ENCODE measurements around the gene EYS. TPM values are rescaled to one million over a fixed set of nuclear protein-coding genes. Genes with fewer than 3 reads are reported as not detected.

Gene EYS
- total RNA-seq, 6 experiments from 2014 or later = 0.54 to 2.3 (median 0.74) TPM; not detected in 1

- Histone ChIP-seq H3K36me3 (no peaks in the 10 kb centered on the region), H3K27ac (no peak overlapping the region), H3K4me1 (no peaks in the 10 kb centered on the region), H3K4me3 (no peak overlapping the region), H3K27me3 (no peaks in the 10 kb centered on the region), H3K9me3 (no peaks in the 10 kb centered on the region)
- intact Hi-C loops (cut with DNase I) = no loop called here
- TF ChIP-seq POLR2A (IDR thresholded peaks at IDR 0.05) = no peak
- TF ChIP-seq, protein P1, sequence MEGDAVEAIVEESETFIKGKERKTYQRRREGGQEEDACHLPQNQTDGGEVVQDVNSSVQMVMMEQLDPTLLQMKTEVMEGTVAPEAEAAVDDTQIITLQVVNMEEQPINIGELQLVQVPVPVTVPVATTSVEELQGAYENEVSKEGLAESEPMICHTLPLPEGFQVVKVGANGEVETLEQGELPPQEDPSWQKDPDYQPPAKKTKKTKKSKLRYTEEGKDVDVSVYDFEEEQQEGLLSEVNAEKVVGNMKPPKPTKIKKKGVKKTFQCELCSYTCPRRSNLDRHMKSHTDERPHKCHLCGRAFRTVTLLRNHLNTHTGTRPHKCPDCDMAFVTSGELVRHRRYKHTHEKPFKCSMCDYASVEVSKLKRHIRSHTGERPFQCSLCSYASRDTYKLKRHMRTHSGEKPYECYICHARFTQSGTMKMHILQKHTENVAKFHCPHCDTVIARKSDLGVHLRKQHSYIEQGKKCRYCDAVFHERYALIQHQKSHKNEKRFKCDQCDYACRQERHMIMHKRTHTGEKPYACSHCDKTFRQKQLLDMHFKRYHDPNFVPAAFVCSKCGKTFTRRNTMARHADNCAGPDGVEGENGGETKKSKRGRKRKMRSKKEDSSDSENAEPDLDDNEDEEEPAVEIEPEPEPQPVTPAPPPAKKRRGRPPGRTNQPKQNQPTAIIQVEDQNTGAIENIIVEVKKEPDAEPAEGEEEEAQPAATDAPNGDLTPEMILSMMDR (IDR thresholded peaks at IDR 0.05) = no peak
- WGBS (ENCODE audit: insufficient coverage, low coverage, low lambda C conversion rate, missing lambda C conversion rate) = 62% methylated on average over 3 of the region's 3 CpGs
- DNase-seq (no peak), ATAC-seq (no peak)
These were observed 1917.3 kb downstream of the EYS start for GRCh38 chr6:63789699-63790098.

DNA sequence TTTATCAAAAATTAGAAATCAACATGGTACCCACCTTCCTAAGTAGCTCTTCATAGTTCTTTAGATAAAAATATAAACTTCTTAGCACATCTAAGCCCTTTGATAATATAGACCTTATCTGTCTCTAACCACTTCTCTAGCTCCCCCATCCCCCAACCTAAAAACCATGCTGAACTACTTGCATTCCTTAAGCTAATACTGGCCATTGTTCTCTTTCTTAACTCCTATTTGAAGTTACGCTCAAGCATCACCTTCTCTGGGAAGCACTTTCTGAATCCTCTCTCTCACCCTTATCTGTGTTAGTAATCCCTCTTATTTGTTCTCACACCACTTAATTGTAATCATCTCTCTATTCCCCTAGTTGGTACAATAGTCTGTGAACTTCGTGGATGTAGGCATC is 1918.5 kb downstream of the EYS start:
- H3K4me3 ChIP-seq = no peak overlapping the region

GRCh38 chr6:63787021-63787420 is 1920.0 kb downstream of the EYS start:
- ATAC-seq (no peak), DNase-seq (no peak)
- intact Hi-C loops (cut with DNase I) = no loop called here
- Histone ChIP-seq H3K4me3 (no peak overlapping the region), H3K9me3 (peaks cover 0 to 4% (median 0%) of the 10 kb centered on the region in 4 donors), H3K27me3 (no peaks in the 10 kb centered on the region), H3K4me1 (peaks cover 0 to 11% (median 0%) of the 10 kb centered on the region in 4 donors), H3K36me3 (no peaks in the 10 kb centered on the region), H3K27ac (no peak overlapping the region)
- TF ChIP-seq POLR2A (IDR thresholded peaks at IDR 0.05) = no peak
- TF ChIP-seq, protein P1 (IDR thresholded peaks at IDR 0.05) = no peak
- WGBS (ENCODE audit: insufficient coverage, low coverage, low lambda C conversion rate, missing lambda C conversion rate) = 57% methylated on average over 1 of the region's 1 CpG

More for the DNA sequence above, 1918.5 kb downstream of the EYS start:
- no peak for ATAC-seq
- Histone ChIP-seq H3K9me3 (no peaks in the 10 kb centered on the region), H3K36me3 (no peaks in the 10 kb centered on the region), H3K27me3 (no peaks in the 10 kb centered on the region), H3K27ac (no peak overlapping the region), H3K4me1 (no peaks in the 10 kb centered on the region)
- WGBS (ENCODE audit: insufficient coverage, low coverage, low lambda C conversion rate, missing lambda C conversion rate) = 59% methylated on average over 2 of the region's 2 CpGs
- DNase-seq = no peak
- intact Hi-C loops (cut with DNase I) = no loop called here
- TF ChIP-seq, protein P1 (IDR thresholded peaks at IDR 0.05) = no peak

DNA sequence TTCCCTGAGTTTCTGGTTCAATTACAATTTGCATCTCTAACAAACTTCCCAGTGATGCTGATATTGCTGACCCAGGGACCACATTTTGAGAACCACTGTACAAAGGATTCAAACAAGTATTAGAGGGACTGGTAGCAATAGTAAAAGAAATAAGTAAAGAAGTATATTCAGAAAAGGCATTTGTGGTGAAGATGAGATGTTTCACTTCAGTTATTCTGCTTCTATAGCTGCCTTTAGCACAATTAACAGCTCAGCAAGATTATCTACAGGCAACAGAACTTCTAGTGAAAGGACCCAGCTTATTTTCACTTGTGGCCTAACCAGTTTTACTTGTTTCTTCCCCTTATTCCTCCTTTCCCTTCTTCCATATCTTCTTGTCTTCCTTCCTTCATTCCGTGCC is 1922.0 kb downstream of the EYS start:
- Histone ChIP-seq H3K4me3 (no peak overlapping the region), H3K9me3 (peaks cover 0 to 4% (median 0%) of the 10 kb centered on the region in 4 donors), H3K27me3 (no peaks in the 10 kb centered on the region), H3K36me3 (no peaks in the 10 kb centered on the region), H3K27ac (no peak overlapping the region), H3K4me1 (peaks cover 0 to 11% (median 0%) of the 10 kb centered on the region in 4 donors)
- no peak for TF ChIP-seq POLR2A (IDR thresholded peaks at IDR 0.05)
- TF ChIP-seq, protein P1 (IDR thresholded peaks at IDR 0.05) = no peak
- ATAC-seq = no peak
- intact Hi-C loops (cut with DNase I) = no loop called here
- WGBS (ENCODE audit: insufficient coverage, low coverage, low lambda C conversion rate, missing lambda C conversion rate) = 63% methylated on average over 1 of the region's 1 CpG
- DNase-seq = no peak

DNA sequence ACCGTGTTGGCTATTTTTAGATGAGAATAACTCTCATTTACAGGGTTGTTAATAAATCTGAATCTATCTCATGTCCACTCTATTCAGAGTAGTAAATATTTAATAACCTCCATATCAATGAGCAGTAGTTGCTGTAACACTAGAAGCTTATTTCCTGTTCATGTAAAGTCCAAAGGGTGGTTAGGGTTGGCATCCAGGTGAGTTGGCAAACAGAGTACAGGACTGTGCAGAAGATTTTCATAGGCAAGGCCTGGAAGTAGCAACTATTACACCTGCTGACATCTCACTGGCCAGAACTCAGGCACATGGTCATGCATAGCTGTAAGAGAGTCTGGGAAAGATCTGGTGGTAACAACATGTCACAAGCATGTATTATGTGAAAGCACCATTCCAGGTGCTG is 1923.9 kb downstream of the EYS start:
- DNase-seq = peak in 2 of 3 donors; percentile 22 to 65
- peak overlapping the region in 1 of 3 donors; percentile 2 for H3K27ac ChIP-seq
- H3K4me1 ChIP-seq = peaks cover 0 to 11% (median 0%) of the 10 kb centered on the region in 4 donors
- TF ChIP-seq, protein P1 (IDR thresholded peaks at IDR 0.05) = no peak
- no peak for TF ChIP-seq POLR2A (IDR thresholded peaks at IDR 0.05)
- intact Hi-C loops (cut with DNase I) = no loop called here
- H3K9me3 ChIP-seq = peaks cover 0 to 4% (median 0%) of the 10 kb centered on the region in 4 donors
- ATAC-seq = peak; percentile 89 to 100 (median 96)
- no peaks in the 10 kb centered on the region for H3K36me3 ChIP-seq
- WGBS (ENCODE audit: insufficient coverage, low coverage, low lambda C conversion rate, missing lambda C conversion rate) = 21% methylated on average over 1 of the region's 1 CpG
- H3K27me3 ChIP-seq = no peaks in the 10 kb centered on the region
- H3K4me3 ChIP-seq = no peak overlapping the region
